PC-3 (cell line): Measurements from ENCODE around the gene CNKSR3. TPM values are rescaled to one million over a fixed set of nuclear protein-coding genes. Genes with fewer than 3 reads are reported as not detected.

ENCODE experiments used
- ATAC-seq: fragments of 200-7000 bp; cut with Tn5 transposase; 2 replicates; pipeline ENCODE4 v1.9.1; 2020; ENCODE audit warnings: mild to moderate bottlenecking, moderate library complexity
- BruUV-seq: library from RNA; stranded (reverse); fragments of 400-500 nt; replicated peaks from 2 replicates; lab custom pipeline; 2021; lab: Mats Ljungman, UMichigan
- CTCF ChIA-PET: fragments of 300-600 bp; sonication (Branson Sonifier 250); formaldehyde crosslinking; loops from one replicate; lab custom pipeline; 2022; ENCODE audit warnings: antibody characterized with exemption; lab: Charles Lee
- POLR2A ChIA-PET: fragments of 300-600 bp; sonication (Branson Sonifier 250); formaldehyde crosslinking; loops from one replicate; lab custom pipeline; 2022; ENCODE audit warnings: antibody characterized with exemption; ENCODE audit not compliant: unreplicated experiment; lab: Charles Lee
- DNase-seq: peaks from one replicate; pipeline ENCODE4 v3.0.0-alpha.2; 2015
- H2AFZ ChIP-seq: fragments of 300-600 bp; sonication (generic); 2 replicates; pipeline ENCODE4 v1.6.0; 2016; ENCODE audit warnings: antibody characterized with exemption, low read length
- H3F3A ChIP-seq: fragments of 300-600 bp; sonication (generic); one replicate; pipeline ENCODE4 v1.6.0; 2017; ENCODE audit warnings: antibody characterized with exemption, low read length, control low read depth, mild to moderate bottlenecking; ENCODE audit not compliant: unreplicated experiment
- H3K27ac ChIP-seq: fragments of 300-600 bp; sonication (generic); 2 replicates; pipeline ENCODE4 v1.5.1; 2016; ENCODE audit warnings: mild to moderate bottlenecking, low read length
- H3K27me3 ChIP-seq: fragments of 300-600 bp; sonication (generic); 2 replicates; pipeline ENCODE4 v1.6.1; 2016; ENCODE audit warnings: low read length, mixed read lengths
- H3K36me3 ChIP-seq: fragments of 300-600 bp; sonication (generic); 2 replicates; pipeline ENCODE4 v1.6.1; 2016; ENCODE audit warnings: low read depth, mixed run types, low read length, mixed read lengths
- H3K4me1 ChIP-seq: fragments of 300-600 bp; sonication (generic); 2 replicates; pipeline ENCODE4 v1.5.1; 2016; ENCODE audit warnings: low read length; ENCODE audit not compliant: insufficient read depth
- H3K4me2 ChIP-seq: fragments of 300-600 bp; sonication (generic); 2 replicates; pipeline ENCODE4 v1.6.0; 2016; ENCODE audit warnings: low read length
- H3K4me3 ChIP-seq: fragments of 300-600 bp; sonication (generic); 2 replicates; pipeline ENCODE4 v1.5.1; 2016; ENCODE audit warnings: mild to moderate bottlenecking, low read length, mixed read lengths
- H3K79me2 ChIP-seq: fragments of 300-600 bp; sonication (generic); 2 replicates; pipeline ENCODE4 v1.6.1; 2017; ENCODE audit warnings: low read length, mixed read lengths
- H3K9ac ChIP-seq: fragments of 300-600 bp; sonication (generic); 2 replicates; pipeline ENCODE4 v1.6.0; 2016; ENCODE audit warnings: mild to moderate bottlenecking, low read length
- H3K9me2 ChIP-seq: fragments of 300-600 bp; sonication (generic); replicated peaks from 2 replicates; pipeline ENCODE4 v1.6.1; 2016; ENCODE audit warnings: mixed run types, low read length, mixed read lengths
- H3K9me3 ChIP-seq: fragments of 300-600 bp; sonication (generic); 2 replicates; pipeline ENCODE4 v1.6.1; 2016; ENCODE audit warnings: low read length, mixed read lengths
- H4K20me1 ChIP-seq: fragments of 300-600 bp; sonication (generic); 2 replicates; pipeline ENCODE4 v1.6.1; 2016; ENCODE audit warnings: low read length, mixed read lengths
- CTCF ChIP-seq: fragments of 300-600 bp; sonication (generic); conservative IDR thresholded peaks from 2 replicates; pipeline ENCODE4 v1.5.1; 2017; ENCODE audit warnings: antibody characterized with exemption, low read depth, mild to moderate bottlenecking, low read length
- EZH2 ChIP-seq: fragments of 300-600 bp; sonication (generic); IDR thresholded peaks from one replicate; pipeline ENCODE4 v1.6.1; 2017; ENCODE audit warnings: antibody characterized with exemption, mild to moderate bottlenecking, low read length; ENCODE audit not compliant: unreplicated experiment
- EZH2phosphoT487 ChIP-seq: fragments of 300-600 bp; sonication (generic); IDR thresholded peaks from 2 replicates; pipeline ENCODE4 v1.6.1; 2018; ENCODE audit warnings: mild to moderate bottlenecking, antibody characterized with exemption, low read length, borderline replicate concordance
- intact Hi-C: fragments of 100-400 bp; cut with micrococcal nuclease; formaldehyde crosslinking; loops from 2 replicates; pipeline ENCODE4 v1.9.0; 2023
- total RNA-seq: library from RNA; depleted of rRNA; stranded (reverse); fragments of >200 nt; gene quantifications from 2 replicates; pipeline ENCODE4 v1.2.3, GENCODE V29; 2014

Gene CNKSR3
- total RNA-seq, 1 experiment from 2014 or later, result 3.2 TPM

GRCh38 chr6:154503658-154504057 lies 6.8 kb downstream of the CNKSR3 start:
- ChIA-PET POLR2A (no interaction called here), CTCF (no interaction called here)
- no peak overlapping the region for H3K4me3 ChIP-seq
- H2AFZ ChIP-seq, result no peak overlapping the region
- H3K9me3 ChIP-seq, result no peaks in the 10 kb centered on the region
- no peaks in the 10 kb centered on the region for H3K36me3 ChIP-seq
- no peak overlapping the region for H3K9ac ChIP-seq
- no peaks in the 10 kb centered on the region; the same call in 1 of the 2 replicates for H4K20me1 ChIP-seq
- intact Hi-C loops, result loop anchor here (10.0 kb wide), 1 partner anchor 171 kb away; no protein-coding TSS in a partner anchor
- no TSS peak for BruUV-seq
- DNase-seq (no peak), ATAC-seq (no peak)
- H3K4me2 ChIP-seq, result no peak overlapping the region
- TF ChIP-seq CTCF (no peak), EZH2phosphoT487 (no peak), EZH2 (no peak)
- no peak overlapping the region for H3K27ac ChIP-seq
- peaks cover 5% of the 10 kb centered on the region for H3K4me1 ChIP-seq
- no peaks in the 10 kb centered on the region for H3F3A ChIP-seq
- H3K27me3 ChIP-seq, result no peaks in the 10 kb centered on the region
- H3K9me2 ChIP-seq, result no peaks in the 10 kb centered on the region
- peaks cover 10% of the 10 kb centered on the region; the same call in 1 of the 2 replicates for H3K79me2 ChIP-seq

- Histone ChIP-seq H3K27me3 (no peaks in the 10 kb centered on the region), H3K4me1 (no peaks in the 10 kb centered on the region), H2AFZ (no peak overlapping the region), H3K4me2 (no peak overlapping the region), H3K36me3 (no peaks in the 10 kb centered on the region), H3K9me3 (no peaks in the 10 kb centered on the region), H3K9ac (no peak overlapping the region), H3K27ac (no peak overlapping the region), H3K9me2 (no peaks in the 10 kb centered on the region), H3K4me3 (no peak overlapping the region), H4K20me1 (no peaks in the 10 kb centered on the region), H3F3A (no peaks in the 10 kb centered on the region), H3K79me2 (peaks cover 1% of the 10 kb centered on the region; the same call in 1 of the 2 replicates)
- no peak for DNase-seq
- CTCF ChIA-PET, result interaction anchor here (0.7 kb wide), 1 partner anchor 302 kb away, joined by 6 read pairs; no protein-coding TSS in a partner anchor
- BruUV-seq, result no TSS peak
- intact Hi-C loops, result loop anchor here (10.0 kb wide), 1 partner anchor 172 kb away; no protein-coding TSS in a partner anchor
- POLR2A ChIA-PET, result interaction anchor here (0.6 kb wide), 1 partner anchor 207 kb away, joined by 3 read pairs; no protein-coding TSS in a partner anchor
- TF ChIP-seq CTCF, result no peak
- no peak for TF ChIP-seq EZH2
- TF ChIP-seq EZH2phosphoT487, result no peak
- no peak for ATAC-seq
Observed at GRCh38 chr6:154502553-154502952, 7.9 kb downstream of the CNKSR3 start.

GRCh38 chr6:154501578-154501868 lies 9.0 kb downstream of the CNKSR3 start:
- Histone ChIP-seq H3K36me3 (no peaks in the 10 kb centered on the region), H3K4me1 (no peaks in the 10 kb centered on the region), H3K4me3 (no peak overlapping the region), H3K9ac (no peak overlapping the region), H3K27ac (no peak overlapping the region), H3K9me3 (no peaks in the 10 kb centered on the region), H3K27me3 (no peaks in the 10 kb centered on the region), H3F3A (no peaks in the 10 kb centered on the region), H4K20me1 (no peaks in the 10 kb centered on the region), H2AFZ (no peak overlapping the region), H3K4me2 (no peak overlapping the region), H3K79me2 (no peaks in the 10 kb centered on the region), H3K9me2 (no peaks in the 10 kb centered on the region)
- no peak for ATAC-seq
- no peak for DNase-seq
- POLR2A ChIA-PET, result no interaction called here
- intact Hi-C loops, result loop anchor here (10.0 kb wide), 1 partner anchor 173 kb away; no protein-coding TSS in a partner anchor
- CTCF ChIA-PET, result no interaction called here
- no TSS peak for BruUV-seq
- TF ChIP-seq EZH2 (no peak), CTCF (no peak), EZH2phosphoT487 (no peak)
